Measurements from ENCODE around the gene RGS17. TPM values are rescaled to one million over a fixed set of nuclear protein-coding genes. Genes with fewer than 3 reads are reported as not detected.
A peak's percentile ranks its signal among the peaks of the same experiment; 100 is the strongest.
"Not testable (repeated sequence)": the region's sequence is repeated elsewhere in the genome, so short reads cannot be mapped to it uniquely, and the experiment has no call there.

RGS17 gene
- total RNA-seq, 4 donors from 2014 or later = 0.55 to 0.79 TPM; not detected in 2

- intact Hi-C loops (cut with DNase I; ENCODE audit: low total_unique reads) = no loop called here
- Histone ChIP-seq H3K4me1 (peaks cover 0 to 11% (median 0%) of the 10 kb centered on the region in 4 donors), H3K36me3 (peaks cover 0 to 40% (median 11%) of the 10 kb centered on the region in 4 donors), H3K27me3 (no peaks in the 10 kb centered on the region), H3K4me3 (no peak overlapping the region), H3K9me3 (no peaks in the 10 kb centered on the region), H3K27ac (no peak overlapping the region)
- TF ChIP-seq POLR2AphosphoS5 (IDR thresholded peaks at IDR 0.05) = no peak
- no peak for TF ChIP-seq EP300 (IDR thresholded peaks at IDR 0.05; ENCODE audit: low read depth)
- TF ChIP-seq CTCF (IDR thresholded peaks at IDR 0.05) = no peak
- no peak for TF ChIP-seq POLR2A (IDR thresholded peaks at IDR 0.05)
- in situ Hi-C loops (cut with MboI; ENCODE audit: low pct_ligation_motif_present in 1 of 4, low pct_unique_long_range_greater_than_20kb in 1 of 4, low sequenced_read_pairs in 3 of 4) = no loop called here
- no peak for DNase-seq
Measured at GRCh38 chr6:152993847-152994246, 137.2 kb downstream of the RGS17 start.

- in situ Hi-C loops (cut with MboI; ENCODE audit: low pct_ligation_motif_present in 1 of 4, low pct_unique_long_range_greater_than_20kb in 1 of 4, low sequenced_read_pairs in 3 of 4) (no loop called here), intact Hi-C loops (cut with DNase I; ENCODE audit: low total_unique reads) (no loop called here)
- DNase-seq = no peak
- H3K36me3 ChIP-seq = peaks cover 0 to 40% (median 11%) of the 10 kb centered on the region in 4 donors
- TF ChIP-seq EP300 (IDR thresholded peaks at IDR 0.05; ENCODE audit: low read depth) (no peak), CTCF (IDR thresholded peaks at IDR 0.05) (no peak), POLR2AphosphoS5 (IDR thresholded peaks at IDR 0.05) (no peak), POLR2A (IDR thresholded peaks at IDR 0.05) (no peak)
- no peak overlapping the region for H3K27ac ChIP-seq
- no peaks in the 10 kb centered on the region for H3K9me3 ChIP-seq
- no peak overlapping the region for H3K4me3 ChIP-seq
- H3K4me1 ChIP-seq = peaks cover 0 to 8% (median 0%) of the 10 kb centered on the region in 4 donors
- no peaks in the 10 kb centered on the region for H3K27me3 ChIP-seq
Measured at GRCh38 chr6:152993431-152993830, 137.7 kb downstream of the RGS17 start.

- WGBS, 2 donors (ENCODE audit: low coverage in 1 of 2) = 75 to 77% methylated on average over 2 of the region's 2 CpGs
- Histone ChIP-seq H3K4me3 (no peak overlapping the region), H3K9me3 (no peaks in the 10 kb centered on the region), H3K27ac (no peak overlapping the region), H3K4me1 (peaks cover 13 to 24% (median 16%) of the 10 kb centered on the region in 4 donors), H3K36me3 (peaks cover 0 to 12% (median under 1%) of the 10 kb centered on the region in 4 donors), H3K27me3 (no peaks in the 10 kb centered on the region)
- intact Hi-C loops (cut with DNase I; ENCODE audit: low total_unique reads) (no loop called here), in situ Hi-C loops (cut with MboI; ENCODE audit: low pct_ligation_motif_present in 1 of 4, low pct_unique_long_range_greater_than_20kb in 1 of 4, low sequenced_read_pairs in 3 of 4) (no loop called here)
- DNase-seq = no peak
- TF ChIP-seq EP300 (IDR thresholded peaks at IDR 0.05; ENCODE audit: low read depth) = no peak
- TF ChIP-seq POLR2A (IDR thresholded peaks at IDR 0.05) = no peak
- no peak for TF ChIP-seq CTCF (IDR thresholded peaks at IDR 0.05)
- no peak for TF ChIP-seq POLR2AphosphoS5 (IDR thresholded peaks at IDR 0.05)
Measured at GRCh38 chr6:152986978-152987377, 144.1 kb downstream of the RGS17 start.

- Histone ChIP-seq H3K27ac (peak overlapping the region in 3 of 4 donors; percentile 93 to 97 (median 96)), H3K4me1 (peaks cover 14 to 40% (median 20%) of the 10 kb centered on the region in 4 donors)
- intact Hi-C loops (cut with DNase I; ENCODE audit: low total_unique reads) = not testable (repeated sequence)
Measured at GRCh38 chr6:152985300-152985699, 145.8 kb downstream of the RGS17 start.

GRCh38 chr6:152984513-152984872 is 146.6 kb downstream of the RGS17 start:
- no peaks in the 10 kb centered on the region for H3K9me3 ChIP-seq
- WGBS, 2 donors (ENCODE audit: low coverage in 1 of 2) = 4 to 9% methylated on average over 7 of the region's 7 CpGs
- in situ Hi-C loops (cut with MboI; ENCODE audit: low pct_ligation_motif_present in 1 of 4, low pct_unique_long_range_greater_than_20kb in 1 of 4, low sequenced_read_pairs in 3 of 4) = no loop called here
- H3K27me3 ChIP-seq = no peaks in the 10 kb centered on the region
- peaks cover 14 to 40% (median 20%) of the 10 kb centered on the region in 4 donors for H3K4me1 ChIP-seq
- H3K27ac ChIP-seq = peak overlapping the region; percentile 93 to 97 (median 95)
- no peaks in the 10 kb centered on the region for H3K36me3 ChIP-seq
- intact Hi-C loops (cut with DNase I; ENCODE audit: low total_unique reads) = no loop called here
- no peak for DNase-seq
- peak overlapping the region in 3 of 4 donors; percentile 62 to 88 (median 76) for H3K4me3 ChIP-seq
- TF ChIP-seq EP300 (IDR thresholded peaks at IDR 0.05; ENCODE audit: low read depth) = no peak
- no peak for TF ChIP-seq CTCF (IDR thresholded peaks at IDR 0.05)
- TF ChIP-seq POLR2AphosphoS5 (IDR thresholded peaks at IDR 0.05) = no peak
- TF ChIP-seq POLR2A (IDR thresholded peaks at IDR 0.05) = no peak

More at GRCh38 chr6:152985300-152985699, 145.8 kb downstream of the RGS17 start:
- DNase-seq; H3K4me3 ChIP-seq; in situ Hi-C loops (cut with MboI; ENCODE audit: low pct_ligation_motif_present in 1 of 4, low pct_unique_long_range_greater_than_20kb in 1 of 4, low sequenced_read_pairs in 3 of 4); H3K9me3 ChIP-seq; H3K36me3 ChIP-seq; H3K27me3 ChIP-seq: not testable (repeated sequence)
- 83 to 86% methylated on average over 7 to 11 of the region's 11 CpGs for WGBS, 2 donors (ENCODE audit: low coverage in 1 of 2)

Measured in transverse colon (tissue), 4 donors.